K562 (cell line): ENCODE measurements around the gene ANKS1A. TPM values are rescaled to one million over a fixed set of nuclear protein-coding genes. Genes with fewer than 3 reads are reported as not detected.

Experiments used
- ATAC-seq: fragments of 200-7000 bp; cut with Tn5 transposase; 3 replicates; pipeline ENCODE4 v1.9.1; 2020; ENCODE audit warnings: moderate library complexity
- BruUV-seq: library from RNA; stranded (reverse); fragments of 400-500 nt; replicated peaks from 2 replicates; lab custom pipeline; 2021; lab: Mats Ljungman, UMichigan
- CTCF ChIA-PET: fragments of 300-600 bp; formaldehyde crosslinking; extraction: SDS; loops from one replicate; lab custom pipeline; 2021; ENCODE audit warnings: low intra/inter-chr PET ratio; lab: Yijun Ruan, JAX
- POLR2A ChIA-PET: fragments of 300-600, 350-650 bp; sonication (Branson Sonifier 250); formaldehyde crosslinking; extraction: SDS; loops from one replicate; lab custom pipeline; 2021; ENCODE audit warnings: antibody characterized with exemption, inconsistent platforms; lab: Yijun Ruan, JAX
- DNase-seq, 4 experiments: peaks; one replicate each; pipeline versions ENCODE4 v3.0.0 to v3.0.0-alpha.2; 2011 to 2018; ENCODE audit warnings: low spot score in 3 of 4, mixed read lengths in 3 of 4; ENCODE audit errors: extremely low read depth in 1 of 4
- FAIRE-seq: peaks from 2 replicates; lab custom pipeline; 2011; peaks lifted over from hg19 to GRCh38; lab: Jason Lieb, UNC
- H2AFZ ChIP-seq: 2 replicates; pipeline ENCODE4 v1.6.0; 2011; ENCODE audit warnings: low read depth, low read length, control low read depth, inconsistent platforms
- H3K27ac ChIP-seq: fragments of 200-600 bp; 3 replicates; pipeline ENCODE4 v1.8.0; 2011; ENCODE audit warnings: low read depth, mild to moderate bottlenecking, control low read depth, inconsistent platforms, low read length, moderate library complexity, mixed read lengths; ENCODE audit errors: extremely low read depth
- H3K27me3 ChIP-seq, 2 experiments: fragments of 300-600 bp in 1 of 2; 2 replicates in 1 of 2; 3 replicates in 1 of 2; pipeline versions ENCODE4 v1.6.0 to v1.8.0; 2011; ENCODE audit warnings: inconsistent platforms in 2 of 2, low read length in 2 of 2, mild to moderate bottlenecking in 1 of 2, mixed read lengths in 1 of 2, moderate library complexity in 1 of 2; ENCODE audit not compliant: control insufficient read depth in 2 of 2, insufficient read depth in 2 of 2
- H3K36me3 ChIP-seq: fragments of 300-600 bp; 3 replicates; pipeline ENCODE4 v1.8.0; 2011; ENCODE audit warnings: mild to moderate bottlenecking, low read length, inconsistent platforms; ENCODE audit not compliant: control insufficient read depth, insufficient read depth
- H3K4me1 ChIP-seq, 2 experiments: fragments of 200-600 bp in 1 of 2; replicated peaks in 1 of 2; 2 replicates in 1 of 2; 3 replicates in 1 of 2; pipeline versions ENCODE4 v1.5.1 to v1.8.0; 2011; ENCODE audit warnings: inconsistent platforms in 2 of 2, low read length in 2 of 2, mild to moderate bottlenecking in 1 of 2, mixed read lengths in 1 of 2, moderate library complexity in 1 of 2; ENCODE audit not compliant: control insufficient read depth in 2 of 2, insufficient read depth in 2 of 2
- H3K4me2 ChIP-seq: 2 replicates; pipeline ENCODE4 v1.6.1; 2011; ENCODE audit warnings: low read length, control low read depth, inconsistent platforms, mixed read lengths; ENCODE audit not compliant: insufficient read depth
- H3K4me3 ChIP-seq: fragments of 200-600 bp; sonication (generic), shearing (Covaris generic); 2 replicates; pipeline ENCODE4 v1.5.1; 2016; ENCODE audit warnings: control low read depth, inconsistent platforms
- H3K79me2 ChIP-seq: fragments of 200-600 bp; 3 replicates; pipeline ENCODE4 v1.8.0; 2011; ENCODE audit warnings: low read length, inconsistent platforms; ENCODE audit not compliant: control insufficient read depth, insufficient read depth
- H3K9ac ChIP-seq, 2 experiments: 2 replicates each; pipeline versions ENCODE4 v1.6.0 to v1.6.1; 2011; ENCODE audit warnings: low read depth in 2 of 2, low read length in 2 of 2, control low read depth in 1 of 2, inconsistent platforms in 1 of 2, mild to moderate bottlenecking in 1 of 2, mixed read lengths in 1 of 2; ENCODE audit not compliant: insufficient read depth in 1 of 2
- H3K9me1 ChIP-seq: one replicate; pipeline ENCODE4 v1.6.0; 2011; ENCODE audit warnings: inconsistent platforms, mild to moderate bottlenecking, low read length, moderate library complexity; ENCODE audit not compliant: control insufficient read depth, insufficient read depth
- H3K9me3 ChIP-seq: replicated peaks from 2 replicates; pipeline ENCODE4 v1.5.1; 2011; ENCODE audit warnings: low read depth, low read length, inconsistent platforms; ENCODE audit not compliant: control insufficient read depth, insufficient read depth
- H4K20me1 ChIP-seq: replicated peaks from 2 replicates; pipeline ENCODE4 v1.6.1; 2011; ENCODE audit warnings: low read length, inconsistent platforms, mixed read lengths; ENCODE audit not compliant: control insufficient read depth, insufficient read depth
- E2F3 ChIP-seq: fragments of 250-450 bp; sonication (Bioruptor Pico); IDR thresholded peaks from 2 replicates; pipeline ENCODE4 v1.4.0; 2020; ENCODE audit warnings: mild to moderate bottlenecking
- KDM4B ChIP-seq, 2 experiments: fragments of 450-650 bp in 1 of 2; sonication (generic) in 1 of 2; IDR thresholded peaks; 2 replicates each; pipeline ENCODE4 v1.6.1; 2016 to 2017; ENCODE audit warnings: borderline replicate concordance in 2 of 2, antibody characterized with exemption in 1 of 2, low read depth in 1 of 2, mild to moderate bottlenecking in 1 of 2
- MAZ ChIP-seq, 2 experiments: fragments of 450-650 bp in 1 of 2; sonication (generic) in 1 of 2; formaldehyde crosslinking; IDR thresholded peaks in 1 of 2; conservative IDR thresholded peaks in 1 of 2; 2 replicates each; pipeline versions ENCODE4 v1.4.0 to v1.5.0; 2020; ENCODE audit warnings: mild to moderate bottlenecking in 1 of 2, missing genetic modification reagents in 1 of 2
- MBD2 ChIP-seq: sonication (generic); IDR thresholded peaks from 2 replicates; pipeline ENCODE4 v1.6.1; 2016; ENCODE audit warnings: low read depth, borderline replicate concordance
- MTF1 ChIP-seq: fragments of 250-450 bp; sonication (Bioruptor Pico); IDR thresholded peaks from 2 replicates; pipeline ENCODE4 v1.9.0; 2021; ENCODE audit warnings: moderate library complexity, mild to moderate bottlenecking, inconsistent platforms, borderline replicate concordance
- STAT6 ChIP-seq: sonication (generic); formaldehyde crosslinking; IDR thresholded peaks from 2 replicates; pipeline ENCODE4 v1.8.1; 2023; ENCODE audit warnings: mild to moderate bottlenecking, missing genetic modification reagents
- TEAD1 ChIP-seq, 2 experiments: fragments of 450-650 bp in 1 of 2; sonication (generic) in 1 of 2; formaldehyde crosslinking; IDR thresholded peaks; 2 replicates each; pipeline versions ENCODE4 v1.4.0 to v1.8.0; 2020 to 2022; ENCODE audit warnings: mild to moderate bottlenecking in 2 of 2, missing genetic modification reagents in 1 of 2
- ZBTB26 ChIP-seq: fragments of 450-650 bp; formaldehyde crosslinking; IDR thresholded peaks from 2 replicates; pipeline ENCODE4 v1.4.0; 2022; ENCODE audit warnings: missing genetic modification characterization
- ZKSCAN1 ChIP-seq: fragments of 150-350 bp; IDR thresholded peaks from 2 replicates; pipeline ENCODE4 v1.6.1; 2016; ENCODE audit warnings: low read depth, low read length
- ZNF184 ChIP-seq: sonication (generic); formaldehyde crosslinking; IDR thresholded peaks from 2 replicates; pipeline ENCODE4 v1.5.0; 2020; ENCODE audit warnings: missing genetic modification reagents
- WGBS: fragments of 100-300 bp; shearing (Covaris generic); methylation state at CpG from one replicate; pipeline ENCODE4 v1.1.6; 2016; ENCODE audit warnings: low coverage, mixed read lengths; ENCODE audit not compliant: insufficient coverage; ENCODE audit errors: missing lambda C conversion rate; 5-methylcytosine and 5-hydroxymethylcytosine counted together
- in situ Hi-C: fragments of 300-500 bp; cut with MboI; formaldehyde crosslinking; loops from 4 replicates; pipeline ENCODE4 v1.15.0; 2018; ENCODE audit warnings: inconsistent platforms, mixed read lengths
- intact Hi-C: fragments of 100-400 bp; cut with micrococcal nuclease; formaldehyde crosslinking; loops from 2 replicates; pipeline ENCODE4 v1.14.2; 2022
- polyA plus RNA-seq, 8 experiments: library from polyadenylated mRNA; depleted of rRNA in 4 of 8; stranded (reverse) in 5 of 8; unstranded in 3 of 8; fragments of >200 nt; fragmentation: Nextera tagmentation in 2 of 8; fragmentation: Illumina TruSeq in 1 of 8; extraction: Ambion mirVana in 2 of 8; extraction: Trizol in 1 of 8; gene quantifications; 2 replicates each; pipeline versions ENCODE4 v1.2.1 to v1.2.3, GENCODE V29; 2011 to 2014; ENCODE audit warnings: inconsistent platforms in 1 of 8, missing spikeins in 1 of 8
- total RNA-seq, 7 experiments: library from RNA; depleted of rRNA in 6 of 7; stranded (reverse); fragments of >200 nt in 6 of 7; fragmentation: Illumina TruSeq in 2 of 7; extraction: Trizol in 2 of 7; gene quantifications; 2 replicates each; pipeline versions ENCODE4 v1.2.1 to v1.2.3, GENCODE V29; 2011 to 2021; ENCODE audit warnings: low replicate concordance in 1 of 7

ANKS1A gene
- total and polyA plus RNA-seq, 9 of the 15 experiments (the other 6 are each of a cell fraction or from before 2014, with no cell fraction given) = 1.1 to 13.8 (median 5.3) TPM

GRCh38 chr6:35036828-35037663 is 148.0 kb downstream of the ANKS1A start:
- H3K9me3 ChIP-seq = no peaks in the 10 kb centered on the region
- no peak overlapping the region for H2AFZ ChIP-seq
- in situ Hi-C loops = no loop called here
- no peak overlapping the region for H3K9ac ChIP-seq
- POLR2A ChIA-PET = no interaction called here
- no peaks in the 10 kb centered on the region for H4K20me1 ChIP-seq
- no peak overlapping the region for H3K4me2 ChIP-seq
- intact Hi-C loops = no loop called here
- CTCF ChIA-PET = no interaction called here
- 31% methylated on average over 8 of the region's 8 CpGs for WGBS
- ATAC-seq = no peak
- BruUV-seq = no TSS peak
- DNase-seq = no peak
- H3K4me1 ChIP-seq = no peaks in the 10 kb centered on the region
- no peaks in the 10 kb centered on the region for H3K79me2 ChIP-seq
- no peaks in the 10 kb centered on the region for H3K27me3 ChIP-seq
- FAIRE-seq = no peak
- H3K27ac ChIP-seq = no peak overlapping the region
- H3K36me3 ChIP-seq = no peaks in the 10 kb centered on the region
- no peak overlapping the region for H3K4me3 ChIP-seq
- TF ChIP-seq ZKSCAN1 (no peak), ZNF184 (CRISPR knock-in tag) (no peak), ZBTB26 (no peak), MTF1 (CRISPR knock-in tag) (no peak), STAT6 (CRISPR knock-in tag) (no peak), KDM4B (IDR thresholded peaks at IDR 0.05; ENCODE audit: borderline replicate concordance in 2 of 2, low read depth in 1 of 2) (no peak), MBD2 (no peak), TEAD1 (CRISPR knock-in tag; IDR thresholded peaks at IDR 0.05) (no peak), E2F3 (no peak), MAZ (CRISPR knock-in tag; conservative IDR thresholded peaks at IDR 0.05 in 1 of 2, IDR thresholded peaks at IDR 0.05 in 1 of 2) (no peak)
- H3K9me1 ChIP-seq = no peaks in the 10 kb centered on the region
